ENCODE measurements around the gene SMIM10L2A. TPM values are rescaled to one million over a fixed set of nuclear protein-coding genes. Genes with fewer than 3 reads are reported as not detected.
A peak's percentile ranks its signal among the peaks of the same experiment; 100 is the strongest.

SMIM10L2A gene
- 1.3 TPM in 2 replicates for total RNA-seq

GRCh38 chrX:135421932-135422809 lies at the start of gene SMIM10L2A:
Gene SMIM10L2A, plus strand, starts transcription at chrX:135421944. Its CDS starts 188 bp downstream, at chrX:135422132.
- Mint-ChIP-seq H3K4me3 (peak within 1 kb of the TSS; percentile 73), H3K36me3 (ENCODE audit: low read depth) (no peaks in the 10 kb centered on the region), H3K27me3 (ENCODE audit: insufficient read depth) (peaks cover 18% of the 10 kb centered on the region), H3K4me1 (ENCODE audit: low read depth) (peaks cover 4% of the 10 kb centered on the region), H3K9me3 (no peaks in the 10 kb centered on the region), H3K27ac (peak within 1 kb of the TSS; percentile 29)
- intact Hi-C loops (cut with micrococcal nuclease), result loop anchor here (2.0 to 5.0 kb wide), 3 partner anchors 40 to 550 kb away; partner anchors contain the start of genes INTS6L and MMGT1
- DNase-seq (ENCODE audit: low spot score), result no peak

- H3K27ac Mint-ChIP-seq, result no peak overlapping the region
- H3K9me3 Mint-ChIP-seq, result peaks cover 16% of the 10 kb centered on the region
- no peak overlapping the region for H3K4me3 Mint-ChIP-seq
- no peaks in the 10 kb centered on the region for H3K4me1 Mint-ChIP-seq (ENCODE audit: low read depth)
- no peak for DNase-seq (ENCODE audit: low spot score)
- peaks cover 3% of the 10 kb centered on the region for H3K36me3 Mint-ChIP-seq (ENCODE audit: low read depth)
- H3K27me3 Mint-ChIP-seq (ENCODE audit: insufficient read depth), result no peaks in the 10 kb centered on the region
- intact Hi-C loops (cut with micrococcal nuclease), result no loop called here
Measured at GRCh38 chrX:135373357-135373756, 48.4 kb upstream of the SMIM10L2A start.

GRCh38 chrX:135382260-135382659 lies 39.5 kb upstream of the SMIM10L2A start:
- Mint-ChIP-seq H3K4me3 (peak overlapping the region; percentile 51), H3K27ac (peak overlapping the region; percentile 87), H3K9me3 (no peaks in the 10 kb centered on the region), H3K4me1 (ENCODE audit: low read depth) (peaks cover 36% of the 10 kb centered on the region), H3K27me3 (ENCODE audit: insufficient read depth) (no peaks in the 10 kb centered on the region), H3K36me3 (ENCODE audit: low read depth) (peaks cover 12% of the 10 kb centered on the region)
- no peak for DNase-seq (ENCODE audit: low spot score)
- intact Hi-C loops (cut with micrococcal nuclease), result loop anchor here (5.0 kb wide), 1 partner anchor 40 kb away; the partner anchor contains the start of gene SMIM10L2A

- DNase-seq (ENCODE audit: low spot score), result no peak
- H3K4me1 Mint-ChIP-seq (ENCODE audit: low read depth), result peaks cover 36% of the 10 kb centered on the region
Measured at GRCh38 chrX:135383249-135383648, 38.5 kb upstream of the SMIM10L2A start.

GRCh38 chrX:135384161-135384836 lies 37.4 kb upstream of the SMIM10L2A start:
- no peaks in the 10 kb centered on the region for H3K27me3 Mint-ChIP-seq (ENCODE audit: insufficient read depth)
- intact Hi-C loops (cut with micrococcal nuclease), result loop anchor here (2.0 to 5.0 kb wide), 2 partner anchors 38 to 49 kb away; partner anchors contain the start of gene SMIM10L2A
- no peaks in the 10 kb centered on the region for H3K9me3 Mint-ChIP-seq
- peaks cover 36% of the 10 kb centered on the region for H3K4me1 Mint-ChIP-seq (ENCODE audit: low read depth)
- peaks cover 12% of the 10 kb centered on the region for H3K36me3 Mint-ChIP-seq (ENCODE audit: low read depth)
- peak overlapping the region; percentile 85 for H3K27ac Mint-ChIP-seq
- DNase-seq (ENCODE audit: low spot score), result peak; percentile 49
- H3K4me3 Mint-ChIP-seq, result peak overlapping the region; percentile 69

More at GRCh38 chrX:135383249-135383648, 38.5 kb upstream of the SMIM10L2A start:
- H3K36me3 Mint-ChIP-seq (ENCODE audit: low read depth), result peaks cover 12% of the 10 kb centered on the region
- intact Hi-C loops (cut with micrococcal nuclease), result loop anchor here (5.0 kb wide), 1 partner anchor 39 kb away; the partner anchor contains the start of gene SMIM10L2A
- H3K27me3 Mint-ChIP-seq (ENCODE audit: insufficient read depth), result no peaks in the 10 kb centered on the region
- H3K27ac Mint-ChIP-seq, result peak overlapping the region; percentile 85
- peak overlapping the region; percentile 69 for H3K4me3 Mint-ChIP-seq
- no peaks in the 10 kb centered on the region for H3K9me3 Mint-ChIP-seq

- intact Hi-C loops (cut with micrococcal nuclease), result no loop called here
- Mint-ChIP-seq H3K9me3 (no peaks in the 10 kb centered on the region), H3K4me3 (no peak overlapping the region), H3K27ac (no peak overlapping the region), H3K27me3 (ENCODE audit: insufficient read depth) (peaks cover 1% of the 10 kb centered on the region), H3K36me3 (ENCODE audit: low read depth) (no peaks in the 10 kb centered on the region), H3K4me1 (ENCODE audit: low read depth) (peaks cover 26% of the 10 kb centered on the region)
- no peak for DNase-seq (ENCODE audit: low spot score)
Measured at GRCh38 chrX:135388841-135389240, 32.9 kb upstream of the SMIM10L2A start.

- Mint-ChIP-seq H3K27me3 (ENCODE audit: insufficient read depth) (peaks cover 1% of the 10 kb centered on the region), H3K4me3 (no peak overlapping the region), H3K36me3 (ENCODE audit: low read depth) (no peaks in the 10 kb centered on the region), H3K4me1 (ENCODE audit: low read depth) (peaks cover 22% of the 10 kb centered on the region), H3K27ac (peak overlapping the region; percentile 44), H3K9me3 (no peaks in the 10 kb centered on the region)
- no peak for DNase-seq (ENCODE audit: low spot score)
- intact Hi-C loops (cut with micrococcal nuclease), result no loop called here
Measured at GRCh38 chrX:135389243-135389642, 32.5 kb upstream of the SMIM10L2A start.

- Mint-ChIP-seq H3K4me3 (no peak overlapping the region), H3K4me1 (ENCODE audit: low read depth) (peaks cover 19% of the 10 kb centered on the region), H3K36me3 (ENCODE audit: low read depth) (no peaks in the 10 kb centered on the region), H3K27ac (peak overlapping the region; percentile 44), H3K9me3 (no peaks in the 10 kb centered on the region), H3K27me3 (ENCODE audit: insufficient read depth) (peaks cover 1% of the 10 kb centered on the region)
- no peak for DNase-seq (ENCODE audit: low spot score)
- intact Hi-C loops (cut with micrococcal nuclease), result no loop called here
Measured at GRCh38 chrX:135389717-135390116, 32.0 kb upstream of the SMIM10L2A start.

GRCh38 chrX:135391734-135392133 lies 30.0 kb upstream of the SMIM10L2A start:
- Mint-ChIP-seq H3K36me3 (ENCODE audit: low read depth) (no peaks in the 10 kb centered on the region), H3K9me3 (no peaks in the 10 kb centered on the region), H3K4me1 (ENCODE audit: low read depth) (peaks cover 19% of the 10 kb centered on the region), H3K27ac (no peak overlapping the region), H3K27me3 (ENCODE audit: insufficient read depth) (peaks cover 1% of the 10 kb centered on the region), H3K4me3 (no peak overlapping the region)
- intact Hi-C loops (cut with micrococcal nuclease), result no loop called here
- no peak for DNase-seq (ENCODE audit: low spot score)

- no peaks in the 10 kb centered on the region for H3K9me3 Mint-ChIP-seq
- intact Hi-C loops (cut with micrococcal nuclease), result no loop called here
- H3K4me1 Mint-ChIP-seq (ENCODE audit: low read depth), result peaks cover 19% of the 10 kb centered on the region
- H3K4me3 Mint-ChIP-seq, result no peak overlapping the region
- H3K36me3 Mint-ChIP-seq (ENCODE audit: low read depth), result no peaks in the 10 kb centered on the region
- no peak for DNase-seq (ENCODE audit: low spot score)
- H3K27me3 Mint-ChIP-seq (ENCODE audit: insufficient read depth), result peaks cover 1% of the 10 kb centered on the region
- H3K27ac Mint-ChIP-seq, result no peak overlapping the region
Measured at GRCh38 chrX:135393051-135393450, 28.7 kb upstream of the SMIM10L2A start.

GRCh38 chrX:135395064-135395463 lies 26.7 kb upstream of the SMIM10L2A start:
- Mint-ChIP-seq H3K4me3 (no peak overlapping the region), H3K4me1 (ENCODE audit: low read depth) (peaks cover 11% of the 10 kb centered on the region), H3K36me3 (ENCODE audit: low read depth) (no peaks in the 10 kb centered on the region), H3K27me3 (ENCODE audit: insufficient read depth) (peaks cover 1% of the 10 kb centered on the region), H3K9me3 (no peaks in the 10 kb centered on the region), H3K27ac (no peak overlapping the region)
- DNase-seq (ENCODE audit: low spot score), result no peak
- intact Hi-C loops (cut with micrococcal nuclease), result no loop called here

- Mint-ChIP-seq H3K27ac (no peak overlapping the region), H3K27me3 (ENCODE audit: insufficient read depth) (no peaks in the 10 kb centered on the region), H3K9me3 (no peaks in the 10 kb centered on the region), H3K36me3 (ENCODE audit: low read depth) (no peaks in the 10 kb centered on the region), H3K4me1 (ENCODE audit: low read depth) (peaks cover 4% of the 10 kb centered on the region), H3K4me3 (no peak overlapping the region)
- DNase-seq (ENCODE audit: low spot score), result no peak
- intact Hi-C loops (cut with micrococcal nuclease), result no loop called here
Measured at GRCh38 chrX:135396109-135396508, 25.6 kb upstream of the SMIM10L2A start.

- Mint-ChIP-seq H3K27ac (no peak overlapping the region), H3K4me1 (ENCODE audit: low read depth) (peaks cover 4% of the 10 kb centered on the region), H3K9me3 (no peaks in the 10 kb centered on the region), H3K4me3 (no peak overlapping the region), H3K27me3 (ENCODE audit: insufficient read depth) (no peaks in the 10 kb centered on the region), H3K36me3 (ENCODE audit: low read depth) (no peaks in the 10 kb centered on the region)
- no peak for DNase-seq (ENCODE audit: low spot score)
- intact Hi-C loops (cut with micrococcal nuclease), result no loop called here
Measured at GRCh38 chrX:135396566-135396965, 25.2 kb upstream of the SMIM10L2A start.

All from activated T-helper 1 cell treated with anti-CD3 and anti-CD28 coated beads, Interleukin-12 subunit alpha, Interleukin-12 subunit beta, Interleukin-2, Interleukin-4 antibody, amounts not matched to agents 30 ng/mL and 10 ng/mL and 1 ng/mL, durations not matched to agents 14 hours and 24 hours and 36 hours (primary cell).